Activated naive CD4-positive, alpha-beta T cell treated with anti-CD3 and anti-CD28 coated beads, Interleukin-2, amount 50 U/mL, for 72 hours (primary cell): Measurements from ENCODE around the gene ARMC12. TPM values are rescaled to one million over a fixed set of nuclear protein-coding genes. Genes with fewer than 3 reads are reported as not detected.

Experiments
- ATAC-seq, 2 donors: fragments of 150-1000 bp; cut with Tn5 transposase; 2 replicates each; pipeline ENCODE4 v1.10.0; 2021; ENCODE audit warnings: mild to moderate bottlenecking in 2 of 2, moderate library complexity in 2 of 2
- DNase-seq, 2 donors: peaks; one replicate each; pipeline ENCODE4 v3.0.0; 2021 to 2022; ENCODE audit warnings: low spot score in 2 of 2
- H3K27ac Mint-ChIP-seq, 2 donors: one replicate each; pipeline ENCODE4 v1.8.0; 2022; ENCODE audit warnings: mild to moderate bottlenecking in 2 of 2, mixed read lengths in 2 of 2
- H3K36me3 Mint-ChIP-seq, 2 donors: one replicate each; pipeline ENCODE4 v1.8.0; 2022; ENCODE audit warnings: mixed read lengths in 2 of 2
- H3K9me3 Mint-ChIP-seq, 2 donors: one replicate each; pipeline ENCODE4 v1.8.0; 2022; ENCODE audit warnings: mixed read lengths in 2 of 2
- total RNA-seq, 2 donors: library from RNA; stranded (reverse); gene quantifications; one replicate each; pipeline ENCODE4 v1.2.3, GENCODE V29; 2022

Gene ARMC12
- total RNA-seq, 2 donors from 2014 or later, result 1.2 to 5.9 TPM

GRCh38 chr6:35746516-35746915, 9.7 kb downstream of the ARMC12 start:
- DNase-seq (no peak), ATAC-seq (no peak)
- Mint-ChIP-seq H3K9me3 (peaks cover 0 to 7% of the 10 kb centered on the region in 2 donors), H3K36me3 (peaks cover 0 to 8% of the 10 kb centered on the region in 2 donors), H3K27ac (no peak overlapping the region)

- ATAC-seq, result no peak
- H3K9me3 Mint-ChIP-seq, result peaks cover 0 to 7% of the 10 kb centered on the region in 2 donors
- H3K36me3 Mint-ChIP-seq, result peaks cover 0 to 8% of the 10 kb centered on the region in 2 donors
- DNase-seq, result no peak
- no peak overlapping the region for H3K27ac Mint-ChIP-seq
These were observed 11.0 kb downstream of the ARMC12 start for GRCh38 chr6:35747877-35748276.

- peak overlapping the region in 1 of 2 donors; percentile 52 for H3K27ac Mint-ChIP-seq
- DNase-seq, result no peak
- peaks cover 0 to 7% of the 10 kb centered on the region in 2 donors for H3K9me3 Mint-ChIP-seq
- ATAC-seq, result peak; percentile 54 to 73
- peaks cover 0 to 8% of the 10 kb centered on the region in 2 donors for H3K36me3 Mint-ChIP-seq
These were observed 13.7 kb downstream of the ARMC12 start for GRCh38 chr6:35750557-35750956.

- DNase-seq (peak in 1 of 2 donors; percentile 63), ATAC-seq (peak; percentile 87 to 97)
- Mint-ChIP-seq H3K27ac (no peak overlapping the region), H3K36me3 (peaks cover 0 to 8% of the 10 kb centered on the region in 2 donors), H3K9me3 (peaks cover 0 to 7% of the 10 kb centered on the region in 2 donors)
These were observed 14.8 kb downstream of the ARMC12 start for GRCh38 chr6:35751594-35751993.

- peaks cover 0 to 8% of the 10 kb centered on the region in 2 donors for H3K36me3 Mint-ChIP-seq
- H3K27ac Mint-ChIP-seq, result peak overlapping the region in 1 of 2 donors; percentile 19
- ATAC-seq (no peak), DNase-seq (no peak)
- peaks cover 0 to 6% of the 10 kb centered on the region in 2 donors for H3K9me3 Mint-ChIP-seq
These were observed 15.5 kb downstream of the ARMC12 start for GRCh38 chr6:35752330-35752729.

- Mint-ChIP-seq H3K36me3 (no peaks in the 10 kb centered on the region), H3K27ac (no peak overlapping the region), H3K9me3 (no peaks in the 10 kb centered on the region)
- DNase-seq (no peak), ATAC-seq (no peak)
These were observed 17.8 kb downstream of the ARMC12 start for GRCh38 chr6:35754452-35755277.

GRCh38 chr6:35755278-35755924, 18.6 kb downstream of the ARMC12 start:
- Mint-ChIP-seq H3K36me3 (no peaks in the 10 kb centered on the region), H3K9me3 (no peaks in the 10 kb centered on the region), H3K27ac (peak overlapping the region in 1 of 2 donors; percentile 25)
- ATAC-seq (no peak), DNase-seq (no peak)

- Mint-ChIP-seq H3K27ac (peak overlapping the region; percentile 33 to 44), H3K36me3 (no peaks in the 10 kb centered on the region), H3K9me3 (no peaks in the 10 kb centered on the region)
- peak in 1 of 2 donors; percentile 38 for DNase-seq
- peak in 1 of 2 donors; percentile 60 for ATAC-seq
These were observed 20.8 kb downstream of the ARMC12 start for GRCh38 chr6:35757456-35758123.

- ATAC-seq (no peak), DNase-seq (peak in 1 of 2 donors; percentile 21)
- no peaks in the 10 kb centered on the region for H3K9me3 Mint-ChIP-seq
- H3K36me3 Mint-ChIP-seq, result no peaks in the 10 kb centered on the region
- peak overlapping the region in 1 of 2 donors; percentile 63 for H3K27ac Mint-ChIP-seq
These were observed 22.6 kb downstream of the ARMC12 start for GRCh38 chr6:35759426-35759825.

GRCh38 chr6:35765739-35766138, 28.9 kb downstream of the ARMC12 start:
- no peak for ATAC-seq
- Mint-ChIP-seq H3K36me3 (no peaks in the 10 kb centered on the region), H3K9me3 (no peaks in the 10 kb centered on the region), H3K27ac (no peak overlapping the region)
- DNase-seq, result no peak

- Mint-ChIP-seq H3K9me3 (no peaks in the 10 kb centered on the region), H3K27ac (no peak overlapping the region), H3K36me3 (no peaks in the 10 kb centered on the region)
- no peak for DNase-seq
- no peak for ATAC-seq
These were observed 32.4 kb downstream of the ARMC12 start for GRCh38 chr6:35769211-35769610.

- H3K36me3 Mint-ChIP-seq, result no peaks in the 10 kb centered on the region
- no peaks in the 10 kb centered on the region for H3K9me3 Mint-ChIP-seq
- H3K27ac Mint-ChIP-seq, result no peak overlapping the region
- DNase-seq, result no peak
- ATAC-seq, result no peak
These were observed 34.5 kb downstream of the ARMC12 start for GRCh38 chr6:35771343-35771627.

- ATAC-seq (no peak), DNase-seq (peak in 1 of 2 donors; percentile 21)
- Mint-ChIP-seq H3K36me3 (no peaks in the 10 kb centered on the region), H3K27ac (no peak overlapping the region), H3K9me3 (no peaks in the 10 kb centered on the region)
These were observed 37.4 kb downstream of the ARMC12 start for GRCh38 chr6:35774116-35774794.

- H3K27ac Mint-ChIP-seq, result no peak overlapping the region
- no peaks in the 10 kb centered on the region for H3K36me3 Mint-ChIP-seq
- ATAC-seq, result no peak
- DNase-seq, result no peak
- no peaks in the 10 kb centered on the region for H3K9me3 Mint-ChIP-seq
These were observed 38.2 kb downstream of the ARMC12 start for GRCh38 chr6:35775031-35775430.

- no peaks in the 10 kb centered on the region for H3K36me3 Mint-ChIP-seq
- ATAC-seq (peak; percentile 33 to 50), DNase-seq (peak in 1 of 2 donors; percentile 18)
- no peak within 1 kb of the TSS for H3K27ac Mint-ChIP-seq
- no peaks in the 10 kb centered on the region for H3K9me3 Mint-ChIP-seq
These were observed 39.8 kb downstream of the ARMC12 start, which contains the start of gene CLPSL2 for GRCh38 chr6:35776364-35777215. Gene CLPSL2 (plus strand): TSS chr6:35776598. CDS start chr6:35776619, 21 bp downstream.
